GM12878 (cell line): ENCODE measurements around the gene STXBP3. TPM values are rescaled to one million over a fixed set of nuclear protein-coding genes. Genes with fewer than 3 reads are reported as not detected.

Experiments used
- ATAC-seq: fragments of 200-7000 bp; cut with Tn5 transposase; 3 replicates; pipeline ENCODE4 v1.9.1; 2020; ENCODE audit warnings: mild to moderate bottlenecking, moderate library complexity
- BruUV-seq: library from RNA; stranded (reverse); fragments of 400-500 nt; replicated peaks from 2 replicates; lab custom pipeline; 2021; lab: Mats Ljungman, UMichigan
- CTCF ChIA-PET: fragments of 300-600 bp; sonication (Branson Sonifier 250); formaldehyde crosslinking; extraction: SDS; loops from one replicate; lab custom pipeline; 2021; ENCODE audit warnings: inconsistent platforms; lab: Yijun Ruan, JAX
- POLR2A ChIA-PET: fragments of 350-600 bp; formaldehyde crosslinking; extraction: SDS; loops from one replicate; lab custom pipeline; 2021; ENCODE audit warnings: inconsistent platforms; lab: Charles Lee
- RAD21 ChIA-PET: fragments of 300-600 bp; sonication (Branson Sonifier 250); formaldehyde crosslinking; loops from one replicate; lab custom pipeline; 2023; ENCODE audit warnings: antibody characterized with exemption; ENCODE audit not compliant: unreplicated experiment; lab: Charles Lee
- SMC1A ChIA-PET: fragments of 300-600 bp; sonication (Branson Sonifier 250); formaldehyde crosslinking; loops from one replicate; lab custom pipeline; 2023; ENCODE audit not compliant: unreplicated experiment, uncharacterized antibody; lab: Charles Lee
- DNase-seq: peaks from one replicate; pipeline ENCODE4 v3.0.0-alpha.2; 2011; ENCODE audit warnings: low read depth, low spot score
- FAIRE-seq: peaks from 3 replicates; lab custom pipeline; 2011; peaks lifted over from hg19 to GRCh38; lab: Jason Lieb, UNC
- H2AFZ ChIP-seq: 2 replicates; pipeline ENCODE4 v1.6.0; 2011; ENCODE audit warnings: low read depth, low read length, control low read depth; ENCODE audit not compliant: control insufficient read depth
- H3K27ac ChIP-seq: 2 replicates; pipeline ENCODE4 v1.5.1; 2011; ENCODE audit warnings: control low read depth; ENCODE audit not compliant: control insufficient read depth, insufficient read depth
- H3K27me3 ChIP-seq, 2 experiments: replicated peaks in 1 of 2; 2 replicates each; pipeline versions ENCODE4 v1.6.0 to v1.6.1; 2011; ENCODE audit warnings: low read length in 1 of 2; ENCODE audit not compliant: control insufficient read depth in 2 of 2, insufficient read depth in 2 of 2
- H3K36me3 ChIP-seq, 2 experiments: 2 replicates each; pipeline ENCODE4 v1.5.1; 2011; ENCODE audit warnings: low read length in 1 of 2; ENCODE audit not compliant: control insufficient read depth in 2 of 2, insufficient read depth in 2 of 2
- H3K4me1 ChIP-seq: 2 replicates; pipeline ENCODE4 v1.6.1; 2011; ENCODE audit warnings: mild to moderate bottlenecking, low read length, moderate library complexity, mixed read lengths; ENCODE audit not compliant: control insufficient read depth, insufficient read depth
- H3K4me2 ChIP-seq: 2 replicates; pipeline ENCODE4 v1.6.0; 2011; ENCODE audit warnings: control low read depth; ENCODE audit not compliant: control insufficient read depth, insufficient read depth
- H3K4me3 ChIP-seq: fragments of 200-600 bp; sonication (generic); 2 replicates; pipeline ENCODE4 v1.5.1; 2016
- H3K79me2 ChIP-seq: 2 replicates; pipeline ENCODE4 v1.6.0; 2011; ENCODE audit warnings: low read length; ENCODE audit not compliant: control insufficient read depth, insufficient read depth
- H3K9ac ChIP-seq: 2 replicates; pipeline ENCODE4 v1.8.0; 2011; ENCODE audit warnings: low read length, control low read depth, mixed read lengths; ENCODE audit not compliant: control insufficient read depth, insufficient read depth
- H3K9me3 ChIP-seq: replicated peaks from 3 replicates; pipeline ENCODE4 v1.5.1; 2011; ENCODE audit warnings: mild to moderate bottlenecking, low read length; ENCODE audit not compliant: control insufficient read depth, insufficient read depth
- H4K20me1 ChIP-seq: 2 replicates; pipeline ENCODE4 v1.6.0; 2011; ENCODE audit not compliant: control insufficient read depth, insufficient read depth
- ETV6 ChIP-seq, 2 experiments: fragments of 450-650 bp in 1 of 2; IDR thresholded peaks in 1 of 2; conservative IDR thresholded peaks in 1 of 2; 2 replicates each; pipeline ENCODE4 v1.6.1; 2014; ENCODE audit warnings: antibody characterized with exemption in 1 of 2, borderline replicate concordance in 1 of 2, low read depth in 1 of 2, mild to moderate bottlenecking in 1 of 2, moderate library complexity in 1 of 2
- MTA2 ChIP-seq: fragments of 450-650 bp; IDR thresholded peaks from 2 replicates; pipeline ENCODE4 v1.6.1; 2016; ENCODE audit warnings: low read depth, mild to moderate bottlenecking, moderate library complexity
- NR2F1 ChIP-seq: fragments of 450-650 bp; conservative IDR thresholded peaks from 2 replicates; pipeline ENCODE4 v1.6.1; 2017; ENCODE audit warnings: mild to moderate bottlenecking
- POLR2A ChIP-seq: IDR thresholded peaks from 2 replicates; pipeline ENCODE4 v1.6.1; 2011; ENCODE audit warnings: low read depth, mild to moderate bottlenecking, low read length
- STAT3 ChIP-seq: IDR thresholded peaks from 2 replicates; pipeline ENCODE4 v1.6.1; 2011; ENCODE audit warnings: low read depth, low read length, improper control_type of control experiment
- WGBS: methylation state at CpG from one replicate; pipeline ENCODE4 v1.1.6; 2016; ENCODE audit warnings: low lambda C conversion rate; ENCODE audit not compliant: insufficient replicate concordance, insufficient coverage; ENCODE audit errors: missing lambda C conversion rate; 5-methylcytosine and 5-hydroxymethylcytosine counted together
- in situ Hi-C: fragments of 300-500 bp; cut with MboI; formaldehyde crosslinking; loops from 9 replicates; pipeline ENCODE4 v1.14.3; 2018; ENCODE audit warnings: mixed read lengths
- intact Hi-C: fragments of 100-400 bp; cut with micrococcal nuclease; formaldehyde crosslinking; loops from one replicate; pipeline ENCODE4 v1.14.2; 2022; ENCODE audit not compliant: unreplicated experiment
- polyA plus RNA-seq, 11 experiments: library from polyadenylated mRNA; depleted of rRNA in 4 of 11; unstranded in 6 of 11; stranded (reverse) in 5 of 11; fragments of >200 nt; fragmentation: Nextera tagmentation in 4 of 11; fragmentation: Illumina TruSeq in 1 of 11; extraction: Ambion mirVana in 4 of 11; extraction: Trizol in 1 of 11; gene quantifications; 1 replicate in 1 of 11; 2 replicates in 10 of 11; pipeline versions ENCODE4 v1.2.1 to v1.2.3, GENCODE V29; 2011 to 2016; ENCODE audit warnings: inconsistent platforms in 2 of 11, missing spikeins in 2 of 11, low read depth in 1 of 11
- total RNA-seq, 4 experiments: library from RNA; depleted of rRNA in 3 of 4; stranded (reverse); fragments of >200 nt in 3 of 4; fragmentation: Illumina TruSeq in 1 of 4; extraction: Trizol in 1 of 4; gene quantifications; 2 replicates each; pipeline versions ENCODE4 v1.2.1 to v1.2.3, GENCODE V29; 2013 to 2021
- TF ChIP-seq, protein P1 (sequence below): IDR thresholded peaks from 2 replicates; pipeline ENCODE4 v1.6.1; 2012; ENCODE audit warnings: low read depth, low read length, improper control_type of control experiment

Gene STXBP3
- total and polyA plus RNA-seq, 10 of the 15 experiments (the other 5 are each of a cell fraction or from before 2014, with no cell fraction given): 19.6 to 35.1 (median 27.3) TPM

DNA sequence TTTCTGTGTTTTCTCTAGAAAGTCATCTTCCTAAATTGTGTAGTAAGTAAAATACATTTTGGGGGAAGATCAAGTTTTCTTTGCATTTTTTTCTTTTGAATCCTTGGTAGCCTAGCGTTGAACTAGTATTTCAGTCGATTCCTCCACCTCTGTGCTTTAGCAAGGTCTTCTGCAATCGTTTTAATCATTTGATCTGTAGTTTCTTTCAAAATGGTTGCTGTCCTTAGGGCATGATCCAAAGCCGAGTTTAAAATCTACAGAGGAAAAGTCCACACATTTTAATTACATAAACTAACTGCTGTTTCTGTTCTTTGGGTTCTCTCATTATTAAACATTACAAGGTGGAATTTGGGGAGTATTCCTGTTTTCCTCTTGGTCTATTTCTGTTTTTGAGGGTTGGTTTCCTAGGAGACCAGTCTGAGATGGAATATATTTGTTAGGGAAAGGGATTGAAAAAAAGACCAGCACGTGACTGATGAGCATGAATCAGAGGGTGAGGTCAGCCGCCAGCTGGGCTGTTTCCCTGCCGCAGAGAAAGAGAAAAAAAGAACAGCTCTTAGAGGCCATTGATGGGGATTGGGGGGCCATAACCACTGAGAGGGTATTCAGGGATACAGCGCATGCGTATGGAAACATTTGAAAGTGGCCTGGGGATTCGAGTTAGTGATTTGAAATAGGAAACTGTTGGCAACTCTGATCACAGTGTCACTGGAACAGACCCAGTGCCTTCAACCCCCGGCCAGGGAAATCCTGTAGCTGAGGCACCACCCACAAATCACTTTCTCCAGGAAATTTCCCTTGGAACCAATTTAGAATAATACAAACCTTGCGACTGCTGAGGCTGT, 69.8 kb downstream of the STXBP3 start:
- no peak for TF ChIP-seq NR2F1
- no peak for TF ChIP-seq STAT3
- no peak for TF ChIP-seq MTA2
- TF ChIP-seq POLR2A: no peak
- no peak for TF ChIP-seq ETV6 (conservative IDR thresholded peaks at IDR 0.05 in 1 of 2, IDR thresholded peaks at IDR 0.05 in 1 of 2; ENCODE audit: borderline replicate concordance in 1 of 2, low read depth in 1 of 2)
- TF ChIP-seq, protein P1, sequence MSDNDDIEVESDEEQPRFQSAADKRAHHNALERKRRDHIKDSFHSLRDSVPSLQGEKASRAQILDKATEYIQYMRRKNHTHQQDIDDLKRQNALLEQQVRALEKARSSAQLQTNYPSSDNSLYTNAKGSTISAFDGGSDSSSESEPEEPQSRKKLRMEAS: no peak
- ATAC-seq: no peak
- Histone ChIP-seq H3K27me3 (no peaks in the 10 kb centered on the region), H3K9ac (no peak overlapping the region), H3K9me3 (no peaks in the 10 kb centered on the region), H3K27ac (no peak overlapping the region), H3K36me3 (no peaks in the 10 kb centered on the region), H3K79me2 (no peaks in the 10 kb centered on the region), H2AFZ (no peak overlapping the region), H3K4me1 (no peaks in the 10 kb centered on the region), H3K4me2 (no peak overlapping the region), H3K4me3 (no peak overlapping the region), H4K20me1 (no peaks in the 10 kb centered on the region)
- POLR2A ChIA-PET: interaction anchor here (0.5 kb wide), 1 partner anchor 15 kb away, joined by 4 read pairs; no protein-coding TSS in a partner anchor
- no peak for DNase-seq
- SMC1A ChIA-PET: interaction anchor here (0.7 to 1.6 kb wide), 2 partner anchors 13 to 69 kb away, joined by 4 to 6 read pairs; no protein-coding TSS in a partner anchor
- RAD21 ChIA-PET: no interaction called here
- intact Hi-C loops (no loop called here), in situ Hi-C loops (no loop called here)
- BruUV-seq: no TSS peak
- WGBS: 51% methylated on average over 12 of the region's 12 CpGs
- FAIRE-seq: no peak
- CTCF ChIA-PET: interaction anchor here (1.3 kb wide), 1 partner anchor 12 kb away, joined by 10 read pairs; no protein-coding TSS in a partner anchor
